22Rv1 (cell line): Measurements from ENCODE around the gene IFIT2.

ENCODE experiments used
- CTCF ChIP-seq: fragments of 450-650 bp; IDR thresholded peaks from 2 replicates; pipeline ENCODE4 v1.5.1; 2017; ENCODE audit warnings: mild to moderate bottlenecking
- ZFX ChIP-seq: fragments of 450-650 bp; IDR thresholded peaks from 2 replicates; pipeline ENCODE4 v1.6.1; 2017; ENCODE audit warnings: antibody characterized with exemption, borderline replicate concordance

GRCh38 chr10:89352802-89353201 lies 51.0 kb downstream of the IFIT2 start:
- no peak for TF ChIP-seq CTCF
- no peak for TF ChIP-seq ZFX
